HG03280 (cell line): Measurements from ENCODE around the gene LYST.
A peak's percentile ranks its signal among the peaks of the same experiment; 100 is the strongest.
"Not testable (repeated sequence)": the region's sequence is repeated elsewhere in the genome, so short reads cannot be mapped to it uniquely, and the experiment has no call there.

Experiments used
- ATAC-seq: cut with Tn5 transposase; IDR thresholded peaks from one replicate; pipeline ENCODE4 v1.9.1; 2021; ENCODE audit warnings: mild to moderate bottlenecking, moderate library complexity; ENCODE audit not compliant: unreplicated experiment

Gene LYST

DNA sequence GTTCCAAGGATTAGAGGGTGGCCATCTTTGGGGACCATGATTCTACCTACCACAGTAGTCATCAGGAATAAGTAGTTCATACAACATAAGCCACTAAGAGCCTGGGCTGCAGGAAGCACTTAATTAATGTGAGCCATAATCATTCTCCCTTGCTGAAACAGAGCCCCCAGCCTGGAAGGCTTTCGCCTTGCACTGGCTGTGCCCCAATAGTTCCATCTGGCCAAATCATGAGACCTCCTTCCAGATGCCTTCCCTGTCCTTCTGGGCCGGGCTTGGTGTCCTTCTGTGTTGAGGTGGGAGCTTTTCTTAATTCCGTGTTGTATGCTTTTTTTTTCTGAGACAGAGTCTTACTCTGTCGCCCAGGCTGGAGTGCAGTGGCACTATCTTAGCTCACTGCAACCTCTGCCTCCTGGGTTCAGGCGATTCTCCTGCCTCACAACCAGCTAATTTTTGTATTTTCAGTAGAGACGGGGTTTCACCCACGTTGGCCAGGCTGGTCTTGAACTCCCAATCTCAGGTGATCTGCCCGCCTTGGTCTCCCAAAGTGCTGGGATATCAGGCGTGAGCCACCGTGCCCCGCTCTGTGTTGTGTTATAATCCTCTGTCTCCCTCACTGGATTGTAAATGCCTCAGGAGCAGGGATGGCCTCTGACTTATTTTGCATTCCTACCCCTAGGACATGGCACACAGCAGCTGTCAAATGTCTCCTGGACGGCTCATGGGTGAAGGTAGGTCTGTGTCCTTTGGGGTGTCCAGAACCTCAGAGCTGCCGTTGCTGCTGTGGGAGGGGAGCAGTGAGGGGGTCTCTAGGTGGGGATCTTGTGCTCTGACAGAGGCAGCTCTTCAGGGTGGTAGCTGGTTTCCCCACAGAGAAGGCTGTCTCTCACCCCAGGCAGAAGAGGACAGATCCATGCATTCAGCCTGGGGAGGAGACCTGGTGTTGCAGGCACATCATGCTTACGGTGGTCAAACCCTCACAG lies 227.2 kb downstream of the LYST start:
- no peak for ATAC-seq

DNA sequence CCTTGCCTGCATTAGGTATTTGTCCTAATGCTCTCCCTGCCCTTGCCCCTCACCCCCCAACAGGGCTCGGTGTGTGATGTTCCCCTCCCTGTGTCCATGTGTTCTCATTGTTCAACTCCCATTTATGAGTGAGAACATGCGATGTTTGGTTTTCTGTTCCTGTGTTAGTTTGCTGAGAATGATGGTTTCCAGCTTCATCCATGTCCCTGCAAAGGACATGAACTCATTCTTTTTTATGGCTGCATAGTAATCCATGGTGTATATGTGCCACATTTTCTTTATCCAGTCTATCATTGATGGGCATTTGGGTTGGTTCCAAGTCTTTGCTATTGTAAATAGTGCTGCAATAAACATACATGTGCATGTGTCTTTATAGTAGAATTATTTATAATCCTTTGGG lies 228.1 kb downstream of the LYST start:
- not testable (repeated sequence) for ATAC-seq

DNA sequence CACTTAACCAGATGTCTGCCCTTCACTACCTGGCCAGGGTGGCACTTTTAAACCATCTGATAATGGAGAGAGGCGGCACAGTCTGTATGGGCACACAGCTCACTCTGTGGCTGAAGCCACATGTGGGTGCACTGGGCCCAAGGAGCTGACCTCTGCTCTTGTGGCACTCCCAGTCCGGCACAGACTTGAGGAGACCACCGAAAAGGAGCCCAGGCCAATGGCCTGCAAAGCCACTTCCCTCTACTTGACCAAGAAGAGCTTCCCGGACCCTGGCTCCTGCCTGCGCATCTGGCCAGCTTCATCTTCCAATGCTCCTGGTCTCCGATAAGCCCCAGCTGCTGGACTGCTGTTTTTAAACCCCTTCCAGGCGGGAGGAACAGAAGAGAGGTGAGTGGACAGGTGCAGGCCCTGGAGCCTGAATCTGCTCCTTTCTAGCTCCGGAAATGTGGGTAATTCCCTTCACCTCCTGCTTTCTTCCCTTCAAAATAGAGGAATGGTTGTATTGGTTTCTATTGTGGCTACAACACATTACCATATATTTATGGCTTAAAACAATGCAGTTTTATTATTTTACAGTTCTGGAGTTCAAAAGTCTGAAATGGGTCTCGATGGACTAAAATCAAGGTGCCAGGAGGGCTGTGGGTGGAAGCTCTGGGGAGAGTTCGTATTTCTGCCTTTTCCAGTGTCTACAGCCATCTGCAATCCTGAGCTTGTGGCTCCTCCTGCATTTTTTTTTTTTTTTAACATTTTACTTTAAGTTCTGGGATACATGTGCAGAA lies 228.8 kb downstream of the LYST start:
- ATAC-seq = no peak

GRCh38 chr1:235635938-235636662 lies 230.6 kb downstream of the LYST start:
- no peak for ATAC-seq

DNA sequence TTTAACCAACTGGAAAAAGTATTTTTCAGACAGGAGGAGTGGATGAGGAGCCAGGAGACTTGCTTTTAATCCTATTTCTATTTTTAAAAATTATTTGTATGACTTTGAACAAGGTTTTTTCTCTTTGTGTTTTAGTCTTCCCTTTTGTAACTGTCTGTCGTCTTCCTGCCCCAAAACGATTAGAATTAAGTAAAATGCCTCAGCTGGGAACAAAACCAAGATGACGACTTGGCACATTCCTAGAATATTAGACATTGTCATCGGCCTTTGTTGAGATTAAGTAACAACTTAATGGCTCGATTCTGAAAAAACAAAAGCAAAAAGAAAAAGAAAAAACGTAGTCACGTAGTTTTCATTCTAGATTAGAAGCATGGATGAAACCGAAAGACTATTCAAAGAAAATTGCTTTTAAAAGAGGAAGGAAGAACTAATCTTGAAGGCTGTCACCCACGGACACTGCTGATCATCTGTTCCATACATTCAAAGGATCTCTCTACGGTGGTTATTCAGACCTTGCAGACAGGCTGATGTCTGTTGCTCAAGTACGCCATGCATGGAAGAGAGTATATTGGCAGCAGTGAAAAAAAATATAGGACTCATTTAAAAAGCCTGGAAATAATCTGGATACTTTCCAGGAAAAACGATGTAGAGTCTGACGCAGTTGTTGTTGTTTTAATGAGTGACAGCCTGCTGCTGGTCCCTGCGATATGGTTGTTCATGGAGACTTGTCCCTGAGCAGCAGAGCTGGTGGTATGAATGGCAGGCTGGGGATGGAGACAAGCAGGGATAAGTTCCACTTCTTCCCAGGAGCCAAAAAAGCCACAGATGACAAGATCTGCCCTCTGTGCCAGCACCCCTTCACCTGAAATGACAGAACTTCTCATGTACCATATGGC lies 234.0 kb downstream of the LYST start:
- peak; percentile 89 for ATAC-seq

DNA sequence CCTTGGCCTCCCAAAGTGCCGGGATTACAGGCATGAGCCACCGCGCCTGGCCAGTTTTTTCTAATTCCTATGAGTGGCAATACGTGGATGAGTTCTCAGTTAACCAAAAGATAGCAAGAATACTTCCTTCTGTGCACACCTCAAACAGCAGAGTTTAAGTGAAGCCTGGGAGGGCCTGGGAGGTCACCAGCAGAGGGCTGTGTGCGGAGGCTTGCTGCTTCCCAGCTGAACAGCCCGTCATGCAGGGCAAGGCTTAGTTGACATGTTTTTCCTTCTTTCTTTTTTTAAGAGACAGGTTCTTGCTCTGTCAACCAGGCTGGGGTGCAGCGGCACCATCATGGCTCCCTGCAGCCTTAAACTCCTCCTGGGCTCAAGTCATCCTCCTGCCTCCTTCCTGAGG lies 234.9 kb downstream of the LYST start:
- ATAC-seq = no peak

DNA sequence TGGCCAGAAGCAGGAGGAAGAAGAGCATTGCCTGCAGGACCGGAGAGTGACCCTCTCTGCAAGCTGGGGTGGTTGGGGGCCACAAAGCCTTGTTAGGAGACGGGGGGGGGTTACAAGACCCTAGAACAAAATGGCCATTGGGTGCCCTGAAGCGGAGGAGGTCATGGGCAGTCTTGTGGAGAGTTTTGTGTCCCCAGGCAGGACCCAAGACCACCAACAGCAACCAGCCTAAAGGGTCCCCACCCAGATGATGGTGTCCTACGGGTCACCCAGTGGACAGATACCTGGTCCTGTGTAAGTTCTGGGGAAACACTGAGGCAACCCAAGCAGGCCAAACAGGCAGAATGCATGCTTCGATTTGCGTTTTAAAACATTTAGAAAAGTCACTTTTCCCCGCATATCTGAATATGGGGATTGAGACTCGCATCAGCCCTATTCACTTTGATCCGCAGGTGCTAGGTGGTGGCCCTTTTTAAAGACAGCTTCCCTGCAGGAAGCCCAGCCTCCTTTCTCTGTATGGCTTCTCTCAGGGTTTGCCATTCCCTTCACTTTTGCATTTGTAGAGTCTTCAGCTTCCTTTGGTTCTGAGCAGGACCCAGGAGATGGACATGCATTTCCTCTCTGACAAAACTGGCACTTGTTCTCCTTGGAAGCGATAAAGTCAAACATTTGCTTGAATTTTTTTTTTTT lies 238.2 kb downstream of the LYST start:
- no peak for ATAC-seq

- ATAC-seq = no peak
Observed at GRCh38 chr1:235625831-235626230, 240.9 kb downstream of the LYST start.

DNA sequence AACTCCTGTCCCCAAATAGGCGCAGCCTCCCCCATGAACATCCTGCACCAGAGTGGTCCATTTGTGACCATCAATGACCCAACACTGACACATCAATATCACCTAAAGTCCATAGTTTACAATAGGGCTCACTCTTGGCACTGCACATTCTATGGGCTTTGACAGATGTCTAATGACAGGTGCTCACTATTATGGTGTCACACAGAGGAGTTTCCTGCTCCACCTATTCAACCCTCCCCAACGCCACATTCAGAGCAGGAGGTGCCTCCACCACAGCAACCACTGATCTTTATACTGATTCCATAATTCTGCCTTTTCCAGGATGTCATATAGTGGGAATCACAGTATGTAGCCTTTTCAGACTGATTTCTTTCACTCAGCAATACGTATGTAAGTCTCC lies 241.4 kb downstream of the LYST start:
- ATAC-seq = no peak

GRCh38 chr1:235624721-235625333 lies 241.9 kb downstream of the LYST start:
- ATAC-seq = no peak

DNA sequence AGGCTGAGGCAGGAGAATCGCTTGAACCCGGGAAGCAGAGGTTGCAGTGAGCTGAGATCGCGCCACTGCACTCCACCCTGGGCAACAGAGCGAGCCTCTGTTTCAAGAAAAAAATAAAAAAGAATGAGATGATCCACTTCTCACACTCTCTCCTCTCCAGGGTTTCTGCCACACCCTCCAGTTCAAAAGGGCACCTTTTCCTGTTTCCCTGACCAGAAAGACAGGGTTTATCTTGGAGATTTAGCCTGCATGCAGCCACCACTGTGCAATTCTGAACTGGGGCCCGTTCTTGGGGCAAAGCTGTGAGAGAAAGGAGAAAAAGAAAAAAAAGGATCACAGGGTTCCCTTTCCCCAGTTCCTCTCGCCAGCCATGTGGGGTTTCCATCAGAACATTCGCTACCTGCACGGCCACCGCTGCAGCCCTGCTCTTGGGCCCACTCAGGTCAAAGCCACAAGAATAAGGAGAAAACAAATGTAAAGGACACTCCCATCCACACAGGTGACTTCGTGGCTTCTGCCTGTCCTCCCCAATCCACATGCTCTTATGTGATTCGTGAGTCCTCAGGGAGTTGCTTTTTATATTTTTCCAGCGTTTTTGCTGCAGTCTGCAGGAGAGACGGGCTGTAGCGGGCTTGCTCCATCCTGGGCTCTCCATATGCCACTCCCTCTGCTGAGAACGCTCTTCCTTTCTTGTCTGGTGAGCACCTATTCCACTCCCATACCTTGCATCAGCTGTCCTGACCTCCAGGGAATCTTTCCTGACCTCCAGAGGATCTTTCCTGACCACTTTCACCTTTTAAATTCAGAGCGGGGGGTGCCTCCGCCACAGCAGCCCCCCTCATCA lies 243.5 kb downstream of the LYST start:
- ATAC-seq = no peak

GRCh38 chr1:235619149-235619548 lies 247.6 kb downstream of the LYST start:
- ATAC-seq = not testable (repeated sequence)

DNA sequence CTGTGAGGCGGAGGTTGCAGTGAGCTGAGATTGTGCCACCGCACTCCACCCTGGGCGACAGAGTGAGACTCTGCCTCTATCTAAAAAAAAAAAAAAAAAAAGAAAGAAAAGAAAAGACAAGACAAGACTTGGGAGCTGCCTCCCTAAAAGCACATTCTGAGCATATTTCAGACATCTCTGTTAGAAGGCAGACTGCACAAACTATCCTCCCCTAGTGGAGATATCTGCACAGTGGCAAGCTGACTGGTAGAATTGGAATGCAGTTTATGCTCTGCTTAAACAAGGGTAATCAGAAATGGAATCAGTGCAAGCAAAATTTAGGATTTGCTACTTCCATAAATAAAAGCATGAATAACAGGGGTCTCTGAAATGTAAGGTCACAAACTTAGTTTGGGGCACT lies 248.9 kb downstream of the LYST start:
- no peak for ATAC-seq

DNA sequence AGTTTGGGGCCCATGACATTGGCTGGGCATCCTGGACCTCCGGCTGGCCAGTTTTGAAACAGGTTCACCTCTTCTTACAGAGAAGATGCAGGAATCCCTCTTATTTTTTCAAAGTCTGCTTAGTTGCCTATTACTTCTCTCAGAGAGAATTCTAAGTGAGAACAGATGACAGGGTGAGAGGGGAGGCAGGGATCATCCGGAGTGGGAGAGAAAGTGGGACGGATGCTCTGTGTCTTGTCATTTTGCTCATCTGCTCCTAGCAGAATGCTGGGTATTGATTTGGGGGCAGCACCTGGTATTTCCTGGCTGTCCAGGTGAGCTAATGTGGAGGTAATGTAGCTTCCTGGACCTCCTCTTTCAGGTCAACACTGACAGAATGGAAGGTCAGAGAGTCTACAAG lies 249.6 kb downstream of the LYST start:
- no peak for ATAC-seq

GRCh38 chr1:235614442-235614954 lies 252.2 kb downstream of the LYST start:
- no peak for ATAC-seq

DNA sequence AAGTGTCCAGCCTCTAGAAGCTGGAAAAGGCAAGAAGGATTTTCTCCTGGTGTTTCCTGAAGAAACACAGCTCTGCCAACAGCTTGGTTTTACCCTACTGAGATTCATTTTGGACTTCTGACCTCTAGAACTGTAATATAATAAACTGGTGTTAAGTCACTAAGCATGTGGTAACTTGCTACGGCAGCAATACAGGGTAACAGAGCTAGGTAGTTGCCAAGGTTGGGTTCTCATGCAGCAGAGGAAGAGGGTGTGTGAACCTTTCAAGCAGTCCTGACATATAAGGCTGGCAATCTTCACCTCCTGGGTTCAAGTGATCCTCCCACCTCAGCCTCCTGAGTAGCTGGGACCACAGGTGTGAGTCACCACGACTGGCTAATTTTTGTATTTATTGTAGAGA lies 253.1 kb downstream of the LYST start:
- ATAC-seq = no peak

DNA sequence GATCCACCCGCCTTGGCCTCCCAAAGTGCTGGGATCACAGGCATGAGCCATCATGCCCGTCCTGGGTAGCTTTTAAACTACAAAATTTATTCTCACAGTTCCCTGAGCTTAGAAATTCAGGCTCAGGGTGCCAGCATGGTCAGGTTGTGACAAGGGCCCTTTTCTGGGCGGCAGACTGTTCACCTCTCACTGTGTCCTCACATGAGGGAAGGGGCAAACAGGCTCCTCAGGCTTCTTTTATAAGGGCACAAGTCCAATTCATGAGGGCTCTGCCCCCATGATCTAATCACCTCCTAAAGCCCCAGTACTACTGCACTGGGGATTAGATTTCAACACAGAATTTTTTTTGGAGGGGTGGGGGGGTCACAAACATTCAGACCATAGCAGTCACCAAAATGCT lies 253.9 kb downstream of the LYST start:
- no peak for ATAC-seq
